Colonic mucosa (tissue), 4 donors: ENCODE results near the gene STAT5B. TPM values are rescaled to one million over a fixed set of nuclear protein-coding genes. Genes with fewer than 3 reads are reported as not detected.

Experiments used
- DNase-seq: peaks from one replicate; pipeline ENCODE4 v3.0.0-alpha.2; 2020
- H3K27ac ChIP-seq: fragments of 200-600 bp; one replicate; pipeline ENCODE4 v1.8.0; 2021
- H3K27me3 ChIP-seq: fragments of 200-600 bp; one replicate; pipeline ENCODE4 v1.8.0; 2021
- H3K36me3 ChIP-seq: fragments of 200-600 bp; one replicate; pipeline ENCODE4 v1.8.0; 2021
- H3K4me1 ChIP-seq: fragments of 200-600 bp; one replicate; pipeline ENCODE4 v1.8.0; 2021; ENCODE audit warnings: mild to moderate bottlenecking
- H3K4me3 ChIP-seq: fragments of 200-600 bp; one replicate; pipeline ENCODE4 v1.8.0; 2021
- H3K9ac ChIP-seq, 2 donors: one replicate each; pipeline ENCODE4 v1.7.0; 2013; ENCODE audit warnings: control low read depth in 2 of 2, low read depth in 2 of 2, low read length in 2 of 2
- H3K9me3 ChIP-seq: fragments of 200-600 bp; one replicate; pipeline ENCODE4 v1.8.0; 2021
- CTCF ChIP-seq: fragments of 200-600 bp; IDR thresholded peaks from one replicate; pipeline ENCODE4 v1.8.0; 2022; ENCODE audit warnings: antibody characterized with exemption, mild to moderate bottlenecking
- intact Hi-C: fragments of 100-400 bp; cut with DNase I; formaldehyde crosslinking; loops from one replicate; pipeline ENCODE4 v1.14.1; 2022
- total RNA-seq, 2 donors: library from RNA; stranded (reverse); fragmentation: NEBNext Ultra II Directional in 1 of 2; extraction: Animal tissue kit (Norgen Biotek cat#: 25700) in 1 of 2; gene quantifications; one replicate each; pipeline ENCODE4 v1.2.1, GENCODE V29; 2021
- donor health status: healthy.
- donor health status: DM: no; HTN: no; CAD: no.
- donor health status: DM: no; HTN: no; CAD: no.

The STAT5B gene
- total RNA-seq, 2 donors from 2014 or later: 29.3 to 38.4 TPM

- H3K36me3 ChIP-seq: no peaks in the 10 kb centered on the region
- DNase-seq: no peak
- H3K4me1 ChIP-seq: no peaks in the 10 kb centered on the region
- intact Hi-C loops: no loop called here
- H3K9me3 ChIP-seq: no peaks in the 10 kb centered on the region
- no peaks in the 10 kb centered on the region for H3K27me3 ChIP-seq
- H3K27ac ChIP-seq: no peak overlapping the region
- no peak overlapping the region for H3K9ac ChIP-seq
- no peak for TF ChIP-seq CTCF
- no peak overlapping the region for H3K4me3 ChIP-seq
Measured at GRCh38 chr17:42174126-42174783, 101.9 kb downstream of the STAT5B start.

- Histone ChIP-seq H3K9me3 (no peaks in the 10 kb centered on the region), H3K4me1 (no peaks in the 10 kb centered on the region), H3K27ac (no peak overlapping the region), H3K36me3 (no peaks in the 10 kb centered on the region), H3K4me3 (no peak overlapping the region), H3K9ac (no peak overlapping the region), H3K27me3 (no peaks in the 10 kb centered on the region)
- intact Hi-C loops: no loop called here
- TF ChIP-seq CTCF: no peak
- DNase-seq: no peak
Measured at GRCh38 chr17:42171831-42172230, 104.4 kb downstream of the STAT5B start.

GRCh38 chr17:42169351-42169750 is 106.8 kb downstream of the STAT5B start:
- Histone ChIP-seq H3K9me3 (no peaks in the 10 kb centered on the region), H3K4me1 (no peaks in the 10 kb centered on the region), H3K4me3 (no peak overlapping the region), H3K9ac (no peak overlapping the region), H3K27ac (no peak overlapping the region), H3K27me3 (no peaks in the 10 kb centered on the region), H3K36me3 (no peaks in the 10 kb centered on the region)
- DNase-seq: no peak
- intact Hi-C loops: no loop called here
- TF ChIP-seq CTCF: no peak

GRCh38 chr17:42167807-42168206 is 108.4 kb downstream of the STAT5B start:
- H3K27ac ChIP-seq: no peak overlapping the region
- no peak overlapping the region for H3K9ac ChIP-seq
- no peaks in the 10 kb centered on the region for H3K9me3 ChIP-seq
- H3K36me3 ChIP-seq: no peaks in the 10 kb centered on the region
- intact Hi-C loops: no loop called here
- H3K4me3 ChIP-seq: no peak overlapping the region
- no peaks in the 10 kb centered on the region for H3K27me3 ChIP-seq
- H3K4me1 ChIP-seq: no peaks in the 10 kb centered on the region
- TF ChIP-seq CTCF: no peak
- no peak for DNase-seq

GRCh38 chr17:42166196-42166763 is 109.9 kb downstream of the STAT5B start:
- intact Hi-C loops: no loop called here
- H3K4me3 ChIP-seq: no peak overlapping the region
- no peak overlapping the region for H3K27ac ChIP-seq
- no peaks in the 10 kb centered on the region for H3K9me3 ChIP-seq
- DNase-seq: no peak
- no peaks in the 10 kb centered on the region for H3K4me1 ChIP-seq
- no peak overlapping the region for H3K9ac ChIP-seq
- no peak for TF ChIP-seq CTCF
- H3K27me3 ChIP-seq: no peaks in the 10 kb centered on the region
- H3K36me3 ChIP-seq: no peaks in the 10 kb centered on the region
